ENCODE measurements around the gene USP2.

Gene USP2

DNA sequence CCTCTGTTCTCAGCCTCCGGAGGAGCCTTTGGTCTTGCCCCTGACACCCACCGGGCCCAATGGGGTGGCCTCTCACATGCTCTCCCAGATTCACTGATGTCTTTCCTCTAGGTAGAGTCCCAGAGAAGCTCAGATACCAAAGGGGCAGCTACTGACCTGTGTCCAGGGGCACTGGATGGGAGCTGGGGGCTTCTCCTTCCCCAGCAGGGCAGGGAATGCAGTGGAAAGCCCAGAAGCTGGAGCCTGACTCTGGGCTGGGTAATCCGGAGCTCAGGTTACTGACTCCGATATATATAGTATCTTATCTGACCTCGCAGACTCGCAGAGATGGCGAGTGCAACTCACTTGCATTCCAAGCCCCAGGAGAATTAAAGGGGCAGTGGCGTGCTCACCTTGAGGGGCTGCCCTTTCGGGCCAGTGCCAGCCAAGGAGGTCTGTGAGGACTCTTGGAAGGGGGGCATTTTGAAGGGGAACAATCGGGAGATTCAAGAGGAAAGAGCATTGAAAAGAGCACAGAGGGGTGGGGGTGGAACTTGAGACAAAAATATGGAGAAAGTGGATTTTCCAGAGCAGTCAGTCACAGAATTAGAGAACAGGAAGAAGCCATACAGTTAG, 2.5 kb downstream of the USP2 start:
- no peaks in the 10 kb centered on the region for H4K20me1 ChIP-seq (ENCODE audit: insufficient read depth, low read length)
- no peak overlapping the region for H3K4me3 ChIP-seq (ENCODE audit: low read depth in 1 of 2, low read length in 2 of 2)
- DNase-seq (no peak), ATAC-seq (ENCODE audit: insufficient read depth, low read depth) (no peak)
- no peaks in the 10 kb centered on the region for H3K9me3 ChIP-seq (ENCODE audit: insufficient read depth, low read length, severe bottlenecking)
- H3K9ac ChIP-seq (ENCODE audit: low read depth, low read length) = no peak overlapping the region
- no peaks in the 10 kb centered on the region for H3K36me3 ChIP-seq (ENCODE audit: insufficient read depth, low read length)
- H3K27ac ChIP-seq (ENCODE audit: low read length) = no peak overlapping the region
- no peak overlapping the region for H3K4me2 ChIP-seq (ENCODE audit: insufficient read depth, low read length)
- TF ChIP-seq CTCF (IDR thresholded peaks at IDR 0.05; ENCODE audit: borderline replicate concordance, extremely low read depth, low read length, poor library complexity, severe bottlenecking) = no peak
- no peak for TF ChIP-seq EZH2 (IDR thresholded peaks at IDR 0.05; ENCODE audit: borderline replicate concordance, low read depth, low read length, severe bottlenecking)
- H3K79me2 ChIP-seq (ENCODE audit: insufficient read depth, low read length) = no peaks in the 10 kb centered on the region
- no peak overlapping the region for H2AFZ ChIP-seq (ENCODE audit: low read depth, low read length)
- H3K27me3 ChIP-seq (ENCODE audit: insufficient read depth, low read length, poor library complexity) = peaks cover 19% of the 10 kb centered on the region
- H3K4me1 ChIP-seq (ENCODE audit: insufficient read depth, low read length) = peaks cover 19% of the 10 kb centered on the region

DNA sequence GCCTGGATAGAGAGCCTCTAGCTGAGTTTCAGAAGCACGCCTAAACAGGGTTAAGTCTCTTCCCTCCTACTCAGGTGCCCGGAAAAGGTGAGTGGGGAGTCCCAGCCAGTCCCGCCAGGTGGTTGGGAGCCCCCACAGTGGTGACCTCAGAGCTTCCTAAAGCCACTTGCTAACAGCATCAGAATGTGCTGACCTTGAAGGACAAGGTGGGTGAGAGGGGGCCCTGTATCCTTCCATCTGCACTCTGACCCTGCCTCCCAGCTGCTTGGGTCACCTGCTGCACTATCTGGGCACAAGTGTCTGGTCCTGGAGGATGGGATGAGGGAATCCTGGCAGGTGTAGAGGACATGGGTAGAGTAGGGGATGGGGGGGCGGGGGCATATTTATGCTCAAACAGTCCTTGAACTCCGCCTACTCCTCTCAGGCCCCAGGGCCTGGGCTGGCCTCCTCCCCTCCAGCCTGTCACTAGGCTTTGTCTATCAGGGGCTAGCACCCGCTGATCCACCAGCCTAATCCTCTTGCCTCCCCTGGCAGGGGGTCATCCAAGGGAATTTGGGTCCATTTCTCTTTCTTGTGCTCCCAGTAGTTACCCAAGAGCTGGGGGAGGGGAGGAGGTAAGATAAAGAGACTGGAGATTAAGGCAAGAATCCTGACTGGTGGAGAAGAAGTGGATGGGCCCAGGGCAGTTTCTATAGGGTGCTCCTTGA, 3.4 kb downstream of the USP2 start:
- no peak for TF ChIP-seq EZH2 (IDR thresholded peaks at IDR 0.05; ENCODE audit: borderline replicate concordance, low read depth, low read length, severe bottlenecking)
- no peak for TF ChIP-seq CTCF (IDR thresholded peaks at IDR 0.05; ENCODE audit: borderline replicate concordance, extremely low read depth, low read length, poor library complexity, severe bottlenecking)
- Histone ChIP-seq H3K4me2 (ENCODE audit: insufficient read depth, low read length) (no peak overlapping the region), H3K79me2 (ENCODE audit: insufficient read depth, low read length) (no peaks in the 10 kb centered on the region), H4K20me1 (ENCODE audit: insufficient read depth, low read length) (no peaks in the 10 kb centered on the region), H3K4me3 (ENCODE audit: low read depth in 1 of 2, low read length in 2 of 2) (no peak overlapping the region), H3K27me3 (ENCODE audit: insufficient read depth, low read length, poor library complexity) (peaks cover 19% of the 10 kb centered on the region), H3K36me3 (ENCODE audit: insufficient read depth, low read length) (no peaks in the 10 kb centered on the region), H3K27ac (ENCODE audit: low read length) (no peak overlapping the region), H3K4me1 (ENCODE audit: insufficient read depth, low read length) (peaks cover 19% of the 10 kb centered on the region), H3K9ac (ENCODE audit: low read depth, low read length) (no peak overlapping the region), H2AFZ (ENCODE audit: low read depth, low read length) (no peak overlapping the region), H3K9me3 (ENCODE audit: insufficient read depth, low read length, severe bottlenecking) (no peaks in the 10 kb centered on the region)
- no peak for ATAC-seq (ENCODE audit: insufficient read depth, low read depth)
- no peak for DNase-seq

- no peak overlapping the region for H3K4me2 ChIP-seq (ENCODE audit: insufficient read depth, low read length)
- H4K20me1 ChIP-seq (ENCODE audit: insufficient read depth, low read length) = no peaks in the 10 kb centered on the region
- peaks cover 19% of the 10 kb centered on the region for H3K4me1 ChIP-seq (ENCODE audit: insufficient read depth, low read length)
- H3K4me3 ChIP-seq (ENCODE audit: low read depth in 1 of 2, low read length in 2 of 2) = no peak overlapping the region
- peaks cover 19% of the 10 kb centered on the region for H3K27me3 ChIP-seq (ENCODE audit: insufficient read depth, low read length, poor library complexity)
- H3K9ac ChIP-seq (ENCODE audit: low read depth, low read length) = no peak overlapping the region
- no peaks in the 10 kb centered on the region for H3K36me3 ChIP-seq (ENCODE audit: insufficient read depth, low read length)
- no peaks in the 10 kb centered on the region for H3K79me2 ChIP-seq (ENCODE audit: insufficient read depth, low read length)
- no peak overlapping the region for H3K27ac ChIP-seq (ENCODE audit: low read length)
- H3K9me3 ChIP-seq (ENCODE audit: insufficient read depth, low read length, severe bottlenecking) = no peaks in the 10 kb centered on the region
- no peak overlapping the region for H2AFZ ChIP-seq (ENCODE audit: low read depth, low read length)
- ATAC-seq (ENCODE audit: insufficient read depth, low read depth) = no peak
- TF ChIP-seq EZH2 (IDR thresholded peaks at IDR 0.05; ENCODE audit: borderline replicate concordance, low read depth, low read length, severe bottlenecking) (no peak), CTCF (IDR thresholded peaks at IDR 0.05; ENCODE audit: borderline replicate concordance, extremely low read depth, low read length, poor library complexity, severe bottlenecking) (no peak)
- no peak for DNase-seq
Observed at GRCh38 chr11:119377112-119377901, 4.2 kb downstream of the USP2 start.
